Measurements from ENCODE around the gene ENOPH1. TPM values are rescaled to one million over a fixed set of nuclear protein-coding genes. Genes with fewer than 3 reads are reported as not detected.

ENOPH1 gene
- total RNA-seq, 1 donor from 2014 or later, result 23.7 TPM

DNA sequence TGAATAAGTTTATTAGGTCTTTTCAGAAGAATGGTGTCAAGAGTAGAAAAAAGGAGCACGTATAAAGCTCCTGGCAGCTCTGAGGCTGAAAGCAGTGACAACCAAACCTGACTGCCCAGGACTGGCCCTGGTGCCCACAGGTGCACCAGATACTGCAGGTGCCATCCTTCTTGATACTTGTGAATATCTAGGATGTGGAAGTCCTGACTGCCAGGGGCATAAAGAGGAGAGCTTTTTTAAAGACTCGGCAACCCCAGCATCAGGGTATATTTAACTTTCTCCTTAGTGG is 70.7 kb downstream of the ENOPH1 start:
- intact Hi-C loops (cut with DNase I), result no loop called here
- TF ChIP-seq, protein P1, sequence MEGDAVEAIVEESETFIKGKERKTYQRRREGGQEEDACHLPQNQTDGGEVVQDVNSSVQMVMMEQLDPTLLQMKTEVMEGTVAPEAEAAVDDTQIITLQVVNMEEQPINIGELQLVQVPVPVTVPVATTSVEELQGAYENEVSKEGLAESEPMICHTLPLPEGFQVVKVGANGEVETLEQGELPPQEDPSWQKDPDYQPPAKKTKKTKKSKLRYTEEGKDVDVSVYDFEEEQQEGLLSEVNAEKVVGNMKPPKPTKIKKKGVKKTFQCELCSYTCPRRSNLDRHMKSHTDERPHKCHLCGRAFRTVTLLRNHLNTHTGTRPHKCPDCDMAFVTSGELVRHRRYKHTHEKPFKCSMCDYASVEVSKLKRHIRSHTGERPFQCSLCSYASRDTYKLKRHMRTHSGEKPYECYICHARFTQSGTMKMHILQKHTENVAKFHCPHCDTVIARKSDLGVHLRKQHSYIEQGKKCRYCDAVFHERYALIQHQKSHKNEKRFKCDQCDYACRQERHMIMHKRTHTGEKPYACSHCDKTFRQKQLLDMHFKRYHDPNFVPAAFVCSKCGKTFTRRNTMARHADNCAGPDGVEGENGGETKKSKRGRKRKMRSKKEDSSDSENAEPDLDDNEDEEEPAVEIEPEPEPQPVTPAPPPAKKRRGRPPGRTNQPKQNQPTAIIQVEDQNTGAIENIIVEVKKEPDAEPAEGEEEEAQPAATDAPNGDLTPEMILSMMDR (IDR thresholded peaks at IDR 0.05), result no peak
- no peaks in the 10 kb centered on the region for H3K36me3 ChIP-seq

DNA sequence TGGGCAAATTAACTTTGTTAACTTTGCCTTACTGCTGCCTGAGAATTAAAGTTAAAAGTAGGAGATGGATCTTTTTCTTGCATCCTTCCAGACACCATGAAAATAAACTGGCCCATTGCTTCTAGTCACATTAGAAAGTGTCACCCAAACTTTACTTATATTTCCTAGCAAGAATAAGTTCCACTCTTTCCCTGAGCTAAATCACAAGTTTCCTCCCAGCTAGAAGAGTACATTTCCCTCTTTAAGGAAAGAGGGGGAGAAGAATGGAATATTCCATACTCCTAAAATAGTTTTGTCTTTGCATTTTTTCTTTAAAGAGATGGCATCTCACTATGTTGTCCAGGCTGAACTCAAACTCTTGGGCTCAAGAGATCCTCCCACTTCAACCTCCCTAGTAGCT is 77.6 kb downstream of the ENOPH1 start:
- no peaks in the 10 kb centered on the region for H3K27me3 ChIP-seq (ENCODE audit: low read depth)
- DNase-seq, result no peak
- no peaks in the 10 kb centered on the region for H3K36me3 ChIP-seq
- no peak overlapping the region for H3K4me3 ChIP-seq
- ATAC-seq, result no peak
- no peak overlapping the region for H3K27ac ChIP-seq
- H3K4me1 ChIP-seq, result no peaks in the 10 kb centered on the region
- no peaks in the 10 kb centered on the region for H3K9me3 ChIP-seq
- TF ChIP-seq, protein P1 (IDR thresholded peaks at IDR 0.05), result no peak
- intact Hi-C loops (cut with DNase I), result no loop called here

More for the DNA sequence above, 70.7 kb downstream of the ENOPH1 start:
- Histone ChIP-seq H3K27ac (no peak overlapping the region), H3K4me3 (no peak overlapping the region), H3K27me3 (ENCODE audit: low read depth) (no peaks in the 10 kb centered on the region), H3K4me1 (no peaks in the 10 kb centered on the region), H3K9me3 (no peaks in the 10 kb centered on the region)
- DNase-seq (no peak), ATAC-seq (no peak)

DNA sequence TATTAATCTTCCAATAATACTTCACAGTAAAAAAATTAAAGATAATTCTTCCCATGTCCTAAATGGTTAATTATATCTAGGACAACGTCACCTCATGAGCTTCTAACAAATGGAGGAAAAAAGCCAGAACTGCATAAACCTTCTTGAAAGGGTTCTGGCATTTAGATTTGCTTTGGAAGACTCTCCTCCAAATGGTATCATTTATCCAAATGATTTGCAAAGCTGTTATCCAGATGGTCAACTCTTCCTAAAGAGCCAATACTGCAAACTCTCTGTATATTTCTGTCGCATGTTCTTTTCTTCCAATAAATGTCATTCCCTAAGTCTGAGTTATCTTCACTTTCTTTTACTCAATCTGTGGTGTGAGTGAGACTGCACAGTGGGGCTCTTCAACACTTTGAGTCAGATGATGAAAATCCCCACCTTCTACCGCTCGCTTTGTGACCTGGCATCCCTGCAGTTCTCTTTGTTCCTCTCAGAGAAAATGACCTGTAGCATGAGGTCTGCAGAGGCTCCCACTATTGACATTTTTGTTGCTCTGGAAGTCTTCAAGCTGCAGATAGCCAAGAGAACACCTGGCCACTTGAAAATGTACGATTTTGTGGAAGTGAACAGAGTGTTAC is 78.5 kb downstream of the ENOPH1 start:
- TF ChIP-seq, protein P1 (IDR thresholded peaks at IDR 0.05), result no peak
- Histone ChIP-seq H3K4me3 (no peak overlapping the region), H3K4me1 (no peaks in the 10 kb centered on the region), H3K9me3 (no peaks in the 10 kb centered on the region), H3K27me3 (ENCODE audit: low read depth) (no peaks in the 10 kb centered on the region), H3K36me3 (no peaks in the 10 kb centered on the region), H3K27ac (no peak overlapping the region)
- intact Hi-C loops (cut with DNase I), result no loop called here
- no peak for DNase-seq
- ATAC-seq, result no peak

DNA sequence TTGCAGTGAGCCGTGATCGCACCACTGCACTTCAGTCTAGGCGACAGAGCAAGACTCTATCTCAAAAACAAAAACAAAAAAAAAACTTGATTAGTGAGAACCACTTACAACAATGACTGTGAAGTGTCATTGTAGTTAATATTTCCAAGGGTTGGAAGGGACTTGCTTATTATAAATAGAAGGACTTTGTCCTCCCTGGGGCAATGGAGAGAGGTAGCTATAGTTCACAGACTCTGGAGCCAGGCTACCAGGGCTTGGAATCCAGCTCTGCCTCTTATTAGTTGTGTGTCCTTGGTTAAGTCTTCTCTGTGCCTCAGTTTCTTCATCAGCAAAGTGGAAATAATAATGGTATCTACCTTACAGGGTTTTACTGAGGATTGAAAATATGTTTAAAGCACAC is 79.8 kb downstream of the ENOPH1 start:
- TF ChIP-seq, protein P1 (IDR thresholded peaks at IDR 0.05), result no peak
- no peaks in the 10 kb centered on the region for H3K36me3 ChIP-seq
- H3K4me1 ChIP-seq, result no peaks in the 10 kb centered on the region
- intact Hi-C loops (cut with DNase I), result no loop called here
- H3K4me3 ChIP-seq, result no peak overlapping the region
- H3K27ac ChIP-seq, result no peak overlapping the region
- H3K9me3 ChIP-seq, result no peaks in the 10 kb centered on the region
- DNase-seq, result no peak
- ATAC-seq, result no peak
- no peaks in the 10 kb centered on the region for H3K27me3 ChIP-seq (ENCODE audit: low read depth)

Other genes with a start within 250 kb of the ENOPH1 start
- gene HNRNPD, start 56.6 kb upstream of the ENOPH1 start, total RNA-seq, result 146 TPM
- 140 TPM for gene HNRNPDL, start 128 bp upstream of the ENOPH1 start, total RNA-seq
- 6.9 TPM for gene TMEM150C, start 131.4 kb downstream of the ENOPH1 start, total RNA-seq

Measured in lower lobe of right lung (tissue), 2 donors.